ENCODE measurements around the gene PLEKHM3. TPM values are rescaled to one million over a fixed set of nuclear protein-coding genes. Genes with fewer than 3 reads are reported as not detected.

Gene PLEKHM3
- total and polyA plus RNA-seq, 12 donors: 9.5 to 39.6 (median 21.7) TPM

GRCh38 chr2:207860685-207861084, 164.6 kb downstream of the PLEKHM3 start:
- intact Hi-C loops (cut with DNase I): no loop called here
- TF ChIP-seq POLR2A (IDR thresholded peaks at IDR 0.05) (no peak), CTCF (IDR thresholded peaks at IDR 0.05) (no peak)

GRCh38 chr2:207855591-207855990, 169.7 kb downstream of the PLEKHM3 start:
- TF ChIP-seq CTCF (IDR thresholded peaks at IDR 0.05) (no peak), POLR2A (IDR thresholded peaks at IDR 0.05) (no peak)
- no peaks in the 10 kb centered on the region for H3K4me1 ChIP-seq (replicated peaks in 1 of 2)
- no peak overlapping the region for H3K27ac ChIP-seq
- 89 to 98% (median 96%) methylated on average over 3 of the region's 3 CpGs for WGBS, 4 donors
- no peaks in the 10 kb centered on the region for H3K9me3 ChIP-seq (replicated peaks in 1 of 3)
- no peak for DNase-seq
- no peak overlapping the region for H3K4me3 ChIP-seq
- H3K36me3 ChIP-seq (replicated peaks in 1 of 2): no peaks in the 10 kb centered on the region
- H3K27me3 ChIP-seq: no peaks in the 10 kb centered on the region
- intact Hi-C loops (cut with DNase I): no loop called here

More at GRCh38 chr2:207860685-207861084, 164.6 kb downstream of the PLEKHM3 start:
- H3K9me3 ChIP-seq (replicated peaks in 1 of 3): no peaks in the 10 kb centered on the region
- no peaks in the 10 kb centered on the region for H3K36me3 ChIP-seq (replicated peaks in 1 of 2)
- no peaks in the 10 kb centered on the region for H3K27me3 ChIP-seq
- WGBS, 4 donors: 92 to 98% (median 95%) methylated on average over 3 of the region's 3 CpGs
- DNase-seq: no peak
- H3K4me1 ChIP-seq (replicated peaks in 1 of 2): no peaks in the 10 kb centered on the region
- H3K4me3 ChIP-seq: no peak overlapping the region
- no peak overlapping the region for H3K27ac ChIP-seq

- WGBS, 4 donors: 66 to 91% (median 70%) methylated on average over 2 of the region's 2 CpGs
- intact Hi-C loops (cut with DNase I): no loop called here
These were observed 170.6 kb downstream of the PLEKHM3 start for GRCh38 chr2:207854484-207855440.

More at GRCh38 chr2:207854484-207855440, 170.6 kb downstream of the PLEKHM3 start:
- H3K4me1 ChIP-seq (replicated peaks in 1 of 2): no peaks in the 10 kb centered on the region
- no peaks in the 10 kb centered on the region for H3K36me3 ChIP-seq (replicated peaks in 1 of 2)
- H3K27me3 ChIP-seq: no peaks in the 10 kb centered on the region
- no peaks in the 10 kb centered on the region for H3K9me3 ChIP-seq (replicated peaks in 1 of 3)
- TF ChIP-seq CTCF (IDR thresholded peaks at IDR 0.05) (no peak), POLR2A (IDR thresholded peaks at IDR 0.05) (no peak)
- DNase-seq: no peak
- no peak overlapping the region for H3K27ac ChIP-seq
- no peak overlapping the region for H3K4me3 ChIP-seq

Data from adrenal gland (tissue), 12 donors.